K562 treated with DMSO at 1 percent for 48 hours (cell line): ENCODE results near the gene TEX26. TPM values are rescaled to one million over a fixed set of nuclear protein-coding genes. Genes with fewer than 3 reads are reported as not detected.

ENCODE experiments used
- total RNA-seq: library from RNA; unstranded; fragments of 300-600 nt; gene quantifications from 2 replicates; pipeline ENCODE4 v1.2.3, GENCODE V29; 2022; ENCODE audit warnings: low replicate concordance; ENCODE audit errors: extremely low read depth

Gene TEX26
- total RNA-seq: not detected in 2 replicates

DNA sequence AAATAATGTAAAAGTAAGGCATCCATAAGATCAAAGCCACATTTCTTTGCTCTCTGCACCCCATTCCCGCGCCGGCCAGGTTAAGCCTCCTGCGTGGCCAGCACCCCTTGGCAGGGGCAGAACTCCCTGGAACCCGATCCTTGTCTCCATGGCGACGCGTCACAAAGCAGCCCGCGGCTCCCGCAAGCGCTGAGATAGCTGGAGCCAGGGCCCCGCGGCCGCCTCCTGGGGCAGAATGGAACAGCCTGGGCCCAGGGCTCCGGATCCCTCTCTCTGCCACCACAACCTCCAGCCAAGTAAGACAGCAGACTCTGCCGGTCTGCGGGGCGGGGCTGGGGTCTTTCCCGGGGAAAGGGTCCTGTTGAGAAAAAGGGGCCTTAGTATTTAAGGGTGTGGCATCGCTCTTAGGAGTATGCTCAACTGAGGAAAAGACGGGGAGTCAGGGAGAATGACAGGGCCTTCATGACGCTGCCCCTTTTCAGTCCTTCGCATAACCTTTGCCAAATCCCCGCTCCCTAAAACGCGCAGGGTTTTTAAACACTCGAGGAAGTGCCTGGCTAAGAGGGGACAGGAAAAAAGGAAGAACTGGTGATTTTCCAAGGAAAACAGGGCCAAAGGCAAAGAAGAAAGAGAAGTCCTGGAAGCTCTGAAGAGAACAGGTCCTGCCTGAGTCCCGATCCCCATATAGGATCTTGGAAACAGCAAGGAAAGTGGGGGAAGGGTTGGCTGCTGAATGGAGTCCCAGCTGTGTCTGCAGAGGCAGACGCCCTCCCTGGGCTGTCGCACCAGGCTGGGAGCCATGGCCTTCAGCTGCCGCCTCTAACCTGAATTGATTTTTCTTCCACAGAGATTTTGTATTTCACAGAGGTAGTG lies at the start of gene TEX26:
TEX26 (plus strand) TSS at position 176 of the 873 bp plus-strand sequence; CDS start at position 236, 60 bp downstream.

DNA sequence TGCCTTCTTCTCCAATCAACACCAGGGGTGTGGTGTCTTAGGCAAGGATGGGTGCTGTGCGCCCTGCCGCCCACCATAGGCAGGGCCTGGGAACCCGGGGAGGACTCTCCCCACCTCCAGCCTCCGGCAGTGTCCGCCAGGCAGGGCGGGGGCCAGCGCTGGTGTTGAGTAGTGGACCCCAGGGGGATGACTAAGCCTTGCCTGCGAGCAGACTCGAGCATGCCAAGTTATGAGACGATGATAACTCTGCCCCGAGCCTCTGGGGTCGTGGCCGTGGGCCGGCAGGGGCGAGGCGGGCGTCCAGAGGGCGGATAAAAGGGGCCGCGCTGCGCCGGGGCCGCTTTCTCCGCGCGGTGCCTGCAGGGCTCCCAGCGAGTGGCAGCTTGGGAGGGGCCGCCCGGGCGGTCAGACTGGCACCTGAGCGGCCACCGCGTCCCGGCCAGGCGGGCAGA lies 26.5 kb upstream of the TEX26 start, which contains the start of gene MEDAG:
MEDAG (plus strand) TSS at position 340 of the 452 bp plus-strand sequence. CDS start 245 bp downstream, outside the sequence.

Other genes starting within 250 kb of the TEX26 start
- not detected in 2 replicates for gene ALOX5AP, start 197.1 kb upstream of the TEX26 start, total RNA-seq
- gene MEDAG, start 26.4 kb upstream of the TEX26 start, total RNA-seq: not detected in 2 replicates
- gene HSPH1, start 229.2 kb downstream of the TEX26 start, total RNA-seq: not detected in 2 replicates